ENCODE results near the gene AP2A2. TPM values are rescaled to one million over a fixed set of nuclear protein-coding genes. Genes with fewer than 3 reads are reported as not detected.
A peak's percentile ranks its signal among the peaks of the same experiment; 100 is the strongest.

The AP2A2 gene
- total RNA-seq, 6 experiments from 2014 or later: 65.4 to 73.4 (median 70.9) TPM

GRCh38 chr11:908273-908672, 17.4 kb upstream of the AP2A2 start:
- Mint-ChIP-seq H3K36me3 (ENCODE audit: low read depth) (peaks cover 10% of the 10 kb centered on the region; the same call in 1 of the 2 replicates), H3K9me3 (no peaks in the 10 kb centered on the region), H3K4me3 (no peak overlapping the region), H3K27me3 (ENCODE audit: insufficient read depth) (no peaks in the 10 kb centered on the region; the same call in 1 of the 2 replicates), H3K4me1 (ENCODE audit: low read depth) (peaks cover 24% of the 10 kb centered on the region), H3K27ac (no peak overlapping the region; the same call in 1 of the 2 replicates)
- DNase-seq: no peak
- no peak for TF ChIP-seq CTCF (IDR thresholded peaks at IDR 0.05)

- DNase-seq: no peak
- Mint-ChIP-seq H3K36me3 (ENCODE audit: low read depth) (0 out of 2 replicates have a peak, but pooled peaks cover 3% of the 10 kb centered on the region), H3K4me1 (ENCODE audit: low read depth) (peaks cover 24% of the 10 kb centered on the region), H3K27me3 (ENCODE audit: insufficient read depth) (no peaks in the 10 kb centered on the region; the same call in 1 of the 2 replicates), H3K9me3 (no peaks in the 10 kb centered on the region), H3K4me3 (peak overlapping the region; percentile 93), H3K27ac (no peak overlapping the region)
- no peak for TF ChIP-seq CTCF (IDR thresholded peaks at IDR 0.05)
Observed at GRCh38 chr11:909406-909805, 16.3 kb upstream of the AP2A2 start.

- peak overlapping the region; percentile 68 for H3K27ac Mint-ChIP-seq
- H3K9me3 Mint-ChIP-seq: no peaks in the 10 kb centered on the region
- DNase-seq: no peak
- peaks cover 24% of the 10 kb centered on the region for H3K4me1 Mint-ChIP-seq (ENCODE audit: low read depth)
- TF ChIP-seq CTCF (IDR thresholded peaks at IDR 0.05): no peak
- peak overlapping the region; percentile 93 for H3K4me3 Mint-ChIP-seq
- 0 out of 2 replicates have a peak, but pooled peaks cover 3% of the 10 kb centered on the region for H3K36me3 Mint-ChIP-seq (ENCODE audit: low read depth)
- H3K27me3 Mint-ChIP-seq (ENCODE audit: insufficient read depth): no peaks in the 10 kb centered on the region; the same call in 1 of the 2 replicates
Observed at GRCh38 chr11:910044-910588, 15.6 kb upstream of the AP2A2 start.

DNA sequence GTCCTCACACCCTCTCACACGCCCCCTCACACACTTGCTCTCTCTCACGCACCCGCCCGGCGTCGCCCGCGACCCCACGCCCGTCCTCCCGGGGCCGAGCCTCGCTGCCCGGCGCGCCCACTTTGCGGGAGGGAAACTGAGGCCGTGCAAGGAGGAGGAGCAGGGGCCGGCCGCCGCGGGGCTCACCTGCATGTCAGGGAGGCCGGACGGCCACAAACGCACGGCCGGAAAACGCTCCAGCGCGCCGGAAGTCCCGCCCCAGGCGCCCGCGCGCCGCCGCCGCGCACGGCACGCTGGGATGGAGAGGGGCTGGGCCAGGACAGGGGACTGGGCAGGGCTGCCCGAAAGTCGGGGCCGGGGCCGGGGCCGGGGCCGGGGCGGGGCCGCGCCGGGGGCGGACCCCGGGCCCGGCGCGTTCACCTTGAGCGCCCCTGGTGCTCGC, 15.1 kb upstream of the AP2A2 start, which contains the start of gene CHID1:
Gene CHID1, minus strand, starts transcription at position 222 of the 442 bp plus-strand sequence. CDS start 5,994 bp downstream, outside the sequence.
- TF ChIP-seq CTCF (IDR thresholded peaks at IDR 0.05): no peak
- Mint-ChIP-seq H3K4me1 (ENCODE audit: low read depth) (peaks cover 24% of the 10 kb centered on the region), H3K4me3 (peak within 1 kb of the TSS; percentile 93), H3K27me3 (ENCODE audit: insufficient read depth) (no peaks in the 10 kb centered on the region; the same call in 1 of the 2 replicates), H3K36me3 (ENCODE audit: low read depth) (0 out of 2 replicates have a peak, but pooled peaks cover 3% of the 10 kb centered on the region), H3K27ac (peak within 1 kb of the TSS; percentile 82), H3K9me3 (no peaks in the 10 kb centered on the region)
- peak; percentile 51 for DNase-seq

GRCh38 chr11:911031-911889, 14.4 kb upstream of the AP2A2 start:
- Mint-ChIP-seq H3K27me3 (ENCODE audit: insufficient read depth) (no peaks in the 10 kb centered on the region; the same call in 1 of the 2 replicates), H3K27ac (peak overlapping the region; percentile 82), H3K36me3 (ENCODE audit: low read depth) (0 out of 2 replicates have a peak, but pooled peaks cover 3% of the 10 kb centered on the region), H3K9me3 (no peaks in the 10 kb centered on the region), H3K4me1 (ENCODE audit: low read depth) (peaks cover 24% of the 10 kb centered on the region), H3K4me3 (peak overlapping the region; percentile 85)
- DNase-seq: peak; percentile 28
- TF ChIP-seq CTCF (IDR thresholded peaks at IDR 0.05): no peak

All from HFFc6 (cell line).